ENCODE measurements around the gene ATXN7L1.

DNA sequence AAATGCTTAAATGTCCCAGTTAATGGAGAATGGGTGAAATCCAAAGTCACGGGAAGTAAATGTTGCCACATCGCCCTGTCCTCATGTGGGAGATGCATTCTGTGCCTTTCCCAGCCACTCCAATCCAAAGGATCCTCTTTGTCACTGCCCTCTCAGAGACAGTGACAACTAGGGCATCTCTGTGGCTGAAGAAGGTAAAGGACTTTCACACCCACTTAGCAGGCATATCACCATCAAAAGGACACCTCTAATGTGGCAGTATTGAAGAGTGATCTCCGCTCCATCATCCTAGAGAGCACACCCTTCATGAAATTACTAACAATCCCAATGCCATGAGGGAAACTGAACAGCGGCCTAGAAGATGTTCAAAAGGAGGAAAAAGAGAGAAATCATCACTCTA, 13.6 kb downstream of the ATXN7L1 start:
- TF ChIP-seq, protein P1, sequence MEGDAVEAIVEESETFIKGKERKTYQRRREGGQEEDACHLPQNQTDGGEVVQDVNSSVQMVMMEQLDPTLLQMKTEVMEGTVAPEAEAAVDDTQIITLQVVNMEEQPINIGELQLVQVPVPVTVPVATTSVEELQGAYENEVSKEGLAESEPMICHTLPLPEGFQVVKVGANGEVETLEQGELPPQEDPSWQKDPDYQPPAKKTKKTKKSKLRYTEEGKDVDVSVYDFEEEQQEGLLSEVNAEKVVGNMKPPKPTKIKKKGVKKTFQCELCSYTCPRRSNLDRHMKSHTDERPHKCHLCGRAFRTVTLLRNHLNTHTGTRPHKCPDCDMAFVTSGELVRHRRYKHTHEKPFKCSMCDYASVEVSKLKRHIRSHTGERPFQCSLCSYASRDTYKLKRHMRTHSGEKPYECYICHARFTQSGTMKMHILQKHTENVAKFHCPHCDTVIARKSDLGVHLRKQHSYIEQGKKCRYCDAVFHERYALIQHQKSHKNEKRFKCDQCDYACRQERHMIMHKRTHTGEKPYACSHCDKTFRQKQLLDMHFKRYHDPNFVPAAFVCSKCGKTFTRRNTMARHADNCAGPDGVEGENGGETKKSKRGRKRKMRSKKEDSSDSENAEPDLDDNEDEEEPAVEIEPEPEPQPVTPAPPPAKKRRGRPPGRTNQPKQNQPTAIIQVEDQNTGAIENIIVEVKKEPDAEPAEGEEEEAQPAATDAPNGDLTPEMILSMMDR (IDR thresholded peaks at IDR 0.05) = no peak
- no peak for TF ChIP-seq POLR2A (IDR thresholded peaks at IDR 0.05)

Measured in Peyer's patch (tissue), 4 donors.